SIG-M5 (cell line): Measurements from ENCODE around the gene NKAIN1.
"Not testable (repeated sequence)": the region's sequence is repeated elsewhere in the genome, so short reads cannot be mapped to it uniquely, and the experiment has no call there.

Experiments
- DNase-seq: peaks from one replicate; lab custom pipeline; 2025; lab: John Stamatoyannopoulos, UW

Gene NKAIN1

GRCh38 chr1:31239653-31240241, at the start of gene NKAIN1:
Gene NKAIN1, minus strand, starts transcription at chr1:31239887. Its CDS starts 340 bp downstream, at chr1:31239547.
- no peak for DNase-seq

- no peak for DNase-seq
Observed at GRCh38 chr1:31289021-31289420, 49.3 kb upstream of the NKAIN1 start.

- not testable (repeated sequence) for DNase-seq
Observed at GRCh38 chr1:31287791-31288190, 48.1 kb upstream of the NKAIN1 start.

- not testable (repeated sequence) for DNase-seq
Observed at GRCh38 chr1:31282426-31282825, 42.7 kb upstream of the NKAIN1 start.

- DNase-seq, result no peak
Observed at GRCh38 chr1:31273619-31274018, 33.9 kb upstream of the NKAIN1 start.

GRCh38 chr1:31272369-31272768, 32.7 kb upstream of the NKAIN1 start:
- no peak for DNase-seq

GRCh38 chr1:31266547-31266946, 26.9 kb upstream of the NKAIN1 start:
- no peak for DNase-seq

- DNase-seq, result no peak
Observed at GRCh38 chr1:31264790-31265386, 25.2 kb upstream of the NKAIN1 start.

GRCh38 chr1:31263408-31263807, 23.7 kb upstream of the NKAIN1 start:
- DNase-seq, result no peak

GRCh38 chr1:31262393-31262792, 22.7 kb upstream of the NKAIN1 start:
- not testable (repeated sequence) for DNase-seq

GRCh38 chr1:31261916-31262315, 22.2 kb upstream of the NKAIN1 start:
- no peak for DNase-seq

- DNase-seq, result no peak
Observed at GRCh38 chr1:31259746-31260145, 20.1 kb upstream of the NKAIN1 start.

GRCh38 chr1:31258581-31258980, 18.9 kb upstream of the NKAIN1 start:
- DNase-seq, result no peak

- DNase-seq, result no peak
Observed at GRCh38 chr1:31257213-31257612, 17.5 kb upstream of the NKAIN1 start.

GRCh38 chr1:31249854-31250253, 10.2 kb upstream of the NKAIN1 start:
- no peak for DNase-seq

GRCh38 chr1:31248276-31248675, 8.6 kb upstream of the NKAIN1 start:
- no peak for DNase-seq

GRCh38 chr1:31244326-31244725, 4.6 kb upstream of the NKAIN1 start:
- DNase-seq, result no peak

- no peak for DNase-seq
Observed at GRCh38 chr1:31243501-31244286, 4.0 kb upstream of the NKAIN1 start.

- no peak for DNase-seq
Observed at GRCh38 chr1:31241321-31241720, 1.6 kb upstream of the NKAIN1 start.

- no peak for DNase-seq
Observed at GRCh38 chr1:31238986-31239613, 587 bp downstream of the NKAIN1 start.

- no peak for DNase-seq
Observed at GRCh38 chr1:31238612-31238985, 1.1 kb downstream of the NKAIN1 start.

- DNase-seq, result no peak
Observed at GRCh38 chr1:31234870-31235269, 4.8 kb downstream of the NKAIN1 start.
